Body of pancreas (tissue), 4 donors: ENCODE measurements around the gene ZNF780A. TPM values are rescaled to one million over a fixed set of nuclear protein-coding genes. Genes with fewer than 3 reads are reported as not detected.
"Not testable (repeated sequence)": the region's sequence is repeated elsewhere in the genome, so short reads cannot be mapped to it uniquely, and the experiment has no call there.

Experiments used
- ATAC-seq: fragments of 150-250 bp; one replicate; pipeline ENCODE4 v1.9.1; 2016
- DNase-seq, 4 donors: peaks; one replicate each; pipeline ENCODE4 v3.0.0-alpha.2; 2019
- H3K27ac ChIP-seq, 4 donors: fragments of 200-600 bp; sonication (generic); 1 replicate in 3 of 4; 2 replicates in 1 of 4; pipeline versions ENCODE4 v1.5.1 to v1.6.1; 2016 to 2019; ENCODE audit warnings: mild to moderate bottlenecking in 1 of 4, mixed read lengths in 1 of 4, moderate library complexity in 1 of 4
- H3K27me3 ChIP-seq, 2 donors: fragments of 200-600 bp; sonication (generic); one replicate each; pipeline ENCODE4 v1.6.0; 2016; ENCODE audit warnings: mild to moderate bottlenecking in 1 of 2
- H3K36me3 ChIP-seq, 2 donors: fragments of 200-600 bp; sonication (generic); replicated peaks in 1 of 2; 2 replicates each; pipeline ENCODE4 v1.5.1; 2016; ENCODE audit warnings: low read depth in 2 of 2; ENCODE audit not compliant: insufficient read depth in 1 of 2
- H3K4me1 ChIP-seq: fragments of 200-600 bp; sonication (generic); one replicate; pipeline ENCODE4 v1.6.0; 2016
- H3K4me3 ChIP-seq, 2 donors: fragments of 200-600 bp; sonication (generic); 1 replicate in 1 of 2; 2 replicates in 1 of 2; pipeline ENCODE4 v1.5.1; 2016 to 2019
- H3K9me3 ChIP-seq, 3 donors: fragments of 200-600 bp; sonication (generic); 1 replicate in 2 of 3; 2 replicates in 1 of 3; pipeline ENCODE4 v1.5.1; 2016
- POLR2A ChIP-seq, 3 donors: fragments of 450-650 bp; IDR thresholded peaks; one replicate each; pipeline ENCODE4 v1.6.1; 2016; ENCODE audit warnings: antibody characterized with exemption in 3 of 3, mild to moderate bottlenecking in 2 of 3
- WGBS, 2 donors: methylation state at CpG; one replicate each; pipeline ENCODE4 v1.1.5; 2017; 5-methylcytosine and 5-hydroxymethylcytosine counted together
- intact Hi-C: fragments of 100-400 bp; cut with DNase I; formaldehyde crosslinking; loops from one replicate; pipeline ENCODE4 v1.15.1; 2023
- total RNA-seq, 2 donors: library from RNA; depleted of rRNA; stranded (reverse); fragments of >200 nt; gene quantifications; one replicate each; pipeline ENCODE4 v1.1.0, GENCODE V29; 2016
- TF ChIP-seq, protein P1 (sequence below), 7 experiments: fragments of 450-650 bp in 4 of 7; fragments of 200-600 bp in 3 of 7; sonication (generic) in 3 of 7; IDR thresholded peaks; one replicate each; pipeline ENCODE4 v1.5.1; 2016 to 2019; ENCODE audit warnings: antibody characterized with exemption in 7 of 7

Gene ZNF780A
- total RNA-seq, 2 donors from 2014 or later: 3.3 to 18.9 TPM

GRCh38 chr19:40133491-40133890 lies 42.7 kb upstream of the ZNF780A start:
- no peak for ATAC-seq

DNA sequence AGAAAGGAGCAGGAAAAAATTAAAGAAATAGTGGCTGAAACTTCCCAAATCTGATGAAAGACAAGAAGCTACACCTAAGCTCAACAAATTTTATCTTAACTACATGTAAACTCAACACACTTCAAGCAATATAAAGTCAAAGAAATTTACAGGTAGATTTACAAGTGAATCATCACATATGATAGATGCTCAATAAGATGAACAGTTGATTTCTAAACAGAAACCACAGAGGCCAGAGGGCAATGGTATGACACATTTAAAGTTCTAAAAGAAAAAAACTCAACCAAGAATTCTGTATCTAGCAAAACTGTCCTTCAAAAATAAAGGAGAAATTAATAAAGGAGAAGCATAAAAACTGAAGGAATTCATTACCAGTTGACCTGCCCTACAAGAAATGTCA lies 39.3 kb upstream of the ZNF780A start:
- H3K36me3 ChIP-seq: no peaks in the 10 kb centered on the region
- no peak for ATAC-seq
- H3K27ac ChIP-seq: no peak overlapping the region
- DNase-seq: no peak
- no peaks in the 10 kb centered on the region for H3K9me3 ChIP-seq
- no peak overlapping the region for H3K4me3 ChIP-seq
- intact Hi-C loops: no loop called here
- no peak for TF ChIP-seq POLR2A (IDR thresholded peaks at IDR 0.05)
- TF ChIP-seq, protein P1, sequence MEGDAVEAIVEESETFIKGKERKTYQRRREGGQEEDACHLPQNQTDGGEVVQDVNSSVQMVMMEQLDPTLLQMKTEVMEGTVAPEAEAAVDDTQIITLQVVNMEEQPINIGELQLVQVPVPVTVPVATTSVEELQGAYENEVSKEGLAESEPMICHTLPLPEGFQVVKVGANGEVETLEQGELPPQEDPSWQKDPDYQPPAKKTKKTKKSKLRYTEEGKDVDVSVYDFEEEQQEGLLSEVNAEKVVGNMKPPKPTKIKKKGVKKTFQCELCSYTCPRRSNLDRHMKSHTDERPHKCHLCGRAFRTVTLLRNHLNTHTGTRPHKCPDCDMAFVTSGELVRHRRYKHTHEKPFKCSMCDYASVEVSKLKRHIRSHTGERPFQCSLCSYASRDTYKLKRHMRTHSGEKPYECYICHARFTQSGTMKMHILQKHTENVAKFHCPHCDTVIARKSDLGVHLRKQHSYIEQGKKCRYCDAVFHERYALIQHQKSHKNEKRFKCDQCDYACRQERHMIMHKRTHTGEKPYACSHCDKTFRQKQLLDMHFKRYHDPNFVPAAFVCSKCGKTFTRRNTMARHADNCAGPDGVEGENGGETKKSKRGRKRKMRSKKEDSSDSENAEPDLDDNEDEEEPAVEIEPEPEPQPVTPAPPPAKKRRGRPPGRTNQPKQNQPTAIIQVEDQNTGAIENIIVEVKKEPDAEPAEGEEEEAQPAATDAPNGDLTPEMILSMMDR (IDR thresholded peaks at IDR 0.05): no peak
- H3K27me3 ChIP-seq: no peaks in the 10 kb centered on the region
- no peaks in the 10 kb centered on the region for H3K4me1 ChIP-seq

More at GRCh38 chr19:40133491-40133890, 42.7 kb upstream of the ZNF780A start:
- no peaks in the 10 kb centered on the region for H3K27me3 ChIP-seq
- WGBS, 2 donors: 47 to 69% methylated on average over 1 of the region's 1 CpG
- intact Hi-C loops: no loop called here
- no peaks in the 10 kb centered on the region for H3K4me1 ChIP-seq
- H3K4me3 ChIP-seq: no peak overlapping the region
- TF ChIP-seq, protein P1 (IDR thresholded peaks at IDR 0.05): no peak
- no peak for TF ChIP-seq POLR2A (IDR thresholded peaks at IDR 0.05)
- H3K27ac ChIP-seq: no peak overlapping the region
- no peaks in the 10 kb centered on the region for H3K36me3 ChIP-seq
- DNase-seq: no peak
- no peaks in the 10 kb centered on the region for H3K9me3 ChIP-seq

DNA sequence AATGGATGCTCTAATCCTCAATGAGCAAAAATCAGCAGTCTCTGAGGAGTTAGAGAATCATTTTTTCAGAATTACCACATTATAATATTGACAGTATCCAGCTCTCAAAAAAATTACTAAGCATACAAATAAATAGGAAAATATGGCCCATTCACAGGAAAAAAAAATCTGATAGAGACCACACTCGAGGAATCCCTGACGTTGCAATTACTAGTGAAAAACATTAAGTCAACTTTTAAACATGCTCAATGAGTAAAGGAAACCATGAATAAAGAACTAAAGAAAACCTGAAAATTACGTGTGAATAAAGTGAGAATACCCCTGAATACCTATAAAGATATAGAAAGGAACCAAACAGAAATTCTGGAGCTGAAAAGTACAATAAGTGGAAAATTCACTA lies 38.7 kb upstream of the ZNF780A start:
- 39 to 42% methylated on average over 3 of the region's 3 CpGs for WGBS, 2 donors
- no peak for ATAC-seq
- H3K4me1 ChIP-seq: no peaks in the 10 kb centered on the region
- H3K27me3 ChIP-seq: no peaks in the 10 kb centered on the region
- no peak overlapping the region for H3K4me3 ChIP-seq
- H3K9me3 ChIP-seq: no peaks in the 10 kb centered on the region
- DNase-seq: no peak
- intact Hi-C loops: no loop called here
- H3K36me3 ChIP-seq: no peaks in the 10 kb centered on the region
- H3K27ac ChIP-seq: no peak overlapping the region
- TF ChIP-seq POLR2A (IDR thresholded peaks at IDR 0.05): no peak
- TF ChIP-seq, protein P1 (IDR thresholded peaks at IDR 0.05): no peak

- H3K27me3 ChIP-seq: no peaks in the 10 kb centered on the region
- intact Hi-C loops: no loop called here
- DNase-seq: no peak
- no peak for TF ChIP-seq POLR2A (IDR thresholded peaks at IDR 0.05)
- TF ChIP-seq, protein P1 (IDR thresholded peaks at IDR 0.05): no peak
- no peaks in the 10 kb centered on the region for H3K4me1 ChIP-seq
- no peak overlapping the region for H3K27ac ChIP-seq
- no peaks in the 10 kb centered on the region for H3K9me3 ChIP-seq
- no peak for ATAC-seq
- no peaks in the 10 kb centered on the region for H3K36me3 ChIP-seq
- H3K4me3 ChIP-seq: no peak overlapping the region
These were observed 38.2 kb upstream of the ZNF780A start for GRCh38 chr19:40128991-40129390.

- intact Hi-C loops: no loop called here
- ATAC-seq (no peak), DNase-seq (no peak)
- 69 to 77% methylated on average over 4 of the region's 4 CpGs for WGBS, 2 donors
- no peaks in the 10 kb centered on the region for H3K27me3 ChIP-seq
- TF ChIP-seq POLR2A (IDR thresholded peaks at IDR 0.05): no peak
- TF ChIP-seq, protein P1 (IDR thresholded peaks at IDR 0.05): no peak
- no peaks in the 10 kb centered on the region for H3K4me1 ChIP-seq
- no peaks in the 10 kb centered on the region for H3K9me3 ChIP-seq
- no peak overlapping the region for H3K4me3 ChIP-seq
- no peaks in the 10 kb centered on the region for H3K36me3 ChIP-seq
- H3K27ac ChIP-seq: no peak overlapping the region
These were observed 28.6 kb upstream of the ZNF780A start for GRCh38 chr19:40119380-40119779.

DNA sequence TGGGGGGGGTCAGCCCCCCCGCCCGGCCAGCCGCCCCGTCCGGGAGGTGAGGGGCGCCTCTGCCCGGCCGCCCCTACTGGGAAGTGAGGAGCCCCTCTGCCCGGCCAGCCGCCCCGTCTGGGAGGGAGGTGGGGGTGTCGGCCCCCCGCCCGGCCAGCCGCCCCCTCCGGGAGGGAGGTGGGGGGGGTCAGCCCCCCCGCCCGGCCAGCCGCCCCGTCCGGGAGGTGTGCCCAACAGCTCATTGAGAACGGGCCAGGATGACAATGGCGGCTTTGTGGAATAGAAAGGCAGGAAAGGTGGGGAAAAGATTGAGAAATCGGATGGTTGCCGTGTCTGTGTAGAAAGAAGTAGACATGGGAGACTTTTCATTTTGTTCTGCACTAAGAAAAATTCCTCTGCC lies 27.9 kb upstream of the ZNF780A start:
- H3K36me3 ChIP-seq, ATAC-seq, DNase-seq, H3K4me3 ChIP-seq, H3K27ac ChIP-seq, intact Hi-C loops, H3K27me3 ChIP-seq, H3K4me1 ChIP-seq, H3K9me3 ChIP-seq: not testable (repeated sequence)
- WGBS, 2 donors: 81 to 89% methylated on average over 7 to 11 of the region's 25 CpGs
